Measurements from ENCODE around the gene ASB11. TPM values are rescaled to one million over a fixed set of nuclear protein-coding genes. Genes with fewer than 3 reads are reported as not detected.

The ASB11 gene
- total RNA-seq, 1 donor from 2014 or later, result not detected

GRCh38 chrX:15336023-15336413 is 20.6 kb upstream of the ASB11 start:
- DNase-seq (ENCODE audit: extremely low spot score in 2 of 2), result no peak
- intact Hi-C loops (cut with DNase I), result no loop called here
- no peak overlapping the region for H3K27ac ChIP-seq

GRCh38 chrX:15335135-15336022 is 19.9 kb upstream of the ASB11 start, which contains the start of gene PIGA:
Gene PIGA, minus strand, starts transcription at chrX:15335523. Its CDS starts 3,593 bp downstream, at chrX:15331930.
- H3K27me3 ChIP-seq, result no peaks in the 10 kb centered on the region
- intact Hi-C loops (cut with DNase I), result no loop called here
- H3K36me3 ChIP-seq, result peaks cover 0 to 7% of the 10 kb centered on the region in 2 donors
- H3K4me1 ChIP-seq, result peaks cover 13% of the 10 kb centered on the region
- DNase-seq (ENCODE audit: extremely low spot score in 2 of 2), result peak; percentile 96 to 97
- peak within 1 kb of the TSS; percentile 52 to 56 for H3K4me3 ChIP-seq
- TF ChIP-seq POLR2A (IDR thresholded peaks at IDR 0.05) (peak in 1 of 2 donors; percentile 75), CTCF (IDR thresholded peaks at IDR 0.05) (no peak), POLR2AphosphoS5 (IDR thresholded peaks at IDR 0.05; ENCODE audit: insufficient read depth in 1 of 2, low read depth in 1 of 2) (peak; percentile 80 to 95)
- H3K27ac ChIP-seq, result peak within 1 kb of the TSS; percentile 73
- H3K9me3 ChIP-seq, result no peaks in the 10 kb centered on the region

More at GRCh38 chrX:15336023-15336413, 20.6 kb upstream of the ASB11 start:
- Histone ChIP-seq H3K4me3 (peak overlapping the region; percentile 35 to 56), H3K4me1 (peaks cover 13% of the 10 kb centered on the region), H3K36me3 (peaks cover 0 to 5% of the 10 kb centered on the region in 2 donors), H3K9me3 (no peaks in the 10 kb centered on the region), H3K27me3 (no peaks in the 10 kb centered on the region)
- TF ChIP-seq POLR2AphosphoS5 (IDR thresholded peaks at IDR 0.05; ENCODE audit: insufficient read depth in 1 of 2, low read depth in 1 of 2) (no peak), CTCF (IDR thresholded peaks at IDR 0.05) (no peak), POLR2A (IDR thresholded peaks at IDR 0.05) (no peak)

GRCh38 chrX:15334561-15334960 is 19.1 kb upstream of the ASB11 start:
- Histone ChIP-seq H3K36me3 (peaks cover 0 to 7% of the 10 kb centered on the region in 2 donors), H3K9me3 (no peaks in the 10 kb centered on the region), H3K4me3 (peak overlapping the region; percentile 52 to 56), H3K27ac (peak overlapping the region; percentile 73), H3K4me1 (peaks cover 13% of the 10 kb centered on the region), H3K27me3 (no peaks in the 10 kb centered on the region)
- intact Hi-C loops (cut with DNase I), result no loop called here
- TF ChIP-seq CTCF (IDR thresholded peaks at IDR 0.05), result no peak
- TF ChIP-seq POLR2AphosphoS5 (IDR thresholded peaks at IDR 0.05; ENCODE audit: insufficient read depth in 1 of 2, low read depth in 1 of 2), result peak in 1 of 2 donors; percentile 19
- no peak for TF ChIP-seq POLR2A (IDR thresholded peaks at IDR 0.05)
- DNase-seq (ENCODE audit: extremely low spot score in 2 of 2), result no peak

- peaks cover 5% of the 10 kb centered on the region for H3K4me1 ChIP-seq
- H3K27me3 ChIP-seq, result no peaks in the 10 kb centered on the region
- no peak for DNase-seq (ENCODE audit: extremely low spot score in 2 of 2)
- H3K4me3 ChIP-seq, result no peak overlapping the region
- peaks cover 0 to 16% of the 10 kb centered on the region in 2 donors for H3K36me3 ChIP-seq
- no peak overlapping the region for H3K27ac ChIP-seq
- intact Hi-C loops (cut with DNase I), result no loop called here
- no peak for TF ChIP-seq CTCF (IDR thresholded peaks at IDR 0.05)
- no peak for TF ChIP-seq POLR2A (IDR thresholded peaks at IDR 0.05)
- no peak for TF ChIP-seq POLR2AphosphoS5 (IDR thresholded peaks at IDR 0.05; ENCODE audit: insufficient read depth in 1 of 2, low read depth in 1 of 2)
- H3K9me3 ChIP-seq, result no peaks in the 10 kb centered on the region
Observed at GRCh38 chrX:15328821-15329220, 13.4 kb upstream of the ASB11 start.

- no peak for DNase-seq (ENCODE audit: extremely low spot score in 2 of 2)
- H3K4me3 ChIP-seq, result no peak overlapping the region
- H3K27me3 ChIP-seq, result no peaks in the 10 kb centered on the region
- no peak overlapping the region for H3K27ac ChIP-seq
- no peaks in the 10 kb centered on the region for H3K4me1 ChIP-seq
- H3K36me3 ChIP-seq, result peaks cover 0 to 16% of the 10 kb centered on the region in 2 donors
- TF ChIP-seq POLR2AphosphoS5 (IDR thresholded peaks at IDR 0.05; ENCODE audit: insufficient read depth in 1 of 2, low read depth in 1 of 2) (no peak), CTCF (IDR thresholded peaks at IDR 0.05) (no peak), POLR2A (IDR thresholded peaks at IDR 0.05) (no peak)
- H3K9me3 ChIP-seq, result no peaks in the 10 kb centered on the region
- intact Hi-C loops (cut with DNase I), result no loop called here
Observed at GRCh38 chrX:15328131-15328530, 12.7 kb upstream of the ASB11 start.

All from vagina (tissue), 2 donors.